Transverse colon (tissue), 4 donors: Measurements from ENCODE around the gene DIABLO. TPM values are rescaled to one million over a fixed set of nuclear protein-coding genes. Genes with fewer than 3 reads are reported as not detected.

Experiments used
- DNase-seq: peaks from one replicate; pipeline ENCODE4 v3.0.0-alpha.2; 2019
- H3K27ac ChIP-seq, 4 donors: fragments of 200-600 bp; sonication (generic); 2 replicates each; pipeline ENCODE4 v1.5.1; 2016 to 2018; ENCODE audit warnings: inconsistent platforms in 4 of 4
- H3K27me3 ChIP-seq: fragments of 200-600 bp; sonication (generic); 2 replicates; pipeline ENCODE4 v1.5.1; 2017; ENCODE audit warnings: inconsistent platforms
- H3K36me3 ChIP-seq, 4 donors: fragments of 200-600 bp; sonication (generic); 2 replicates each; pipeline ENCODE4 v1.5.1; 2017 to 2019; ENCODE audit warnings: inconsistent platforms in 4 of 4
- H3K4me1 ChIP-seq, 4 donors: fragments of 200-600 bp; sonication (generic); 2 replicates each; pipeline ENCODE4 v1.5.1; 2017 to 2020; ENCODE audit warnings: inconsistent platforms in 4 of 4
- H3K4me3 ChIP-seq, 4 donors: fragments of 200-600 bp; sonication (generic); 1 replicate in 1 of 4; 2 replicates in 3 of 4; pipeline versions ENCODE4 v1.5.1 to v1.6.1; 2017 to 2019; ENCODE audit warnings: inconsistent platforms in 4 of 4
- H3K9me3 ChIP-seq, 2 donors: fragments of 200-600 bp; sonication (generic); 2 replicates each; pipeline ENCODE4 v1.5.1; 2017 to 2019; ENCODE audit warnings: inconsistent platforms in 2 of 2
- EP300 ChIP-seq: sonication (generic); formaldehyde crosslinking; IDR thresholded peaks from one replicate; pipeline ENCODE4 v1.6.1; 2017; ENCODE audit warnings: antibody characterized with exemption, low read depth
- POLR2A ChIP-seq: fragments of 450-650 bp; IDR thresholded peaks from one replicate; pipeline ENCODE4 v1.6.1; 2016; ENCODE audit warnings: antibody characterized with exemption, mild to moderate bottlenecking, moderate library complexity
- POLR2AphosphoS5 ChIP-seq, 3 donors: sonication (generic); formaldehyde crosslinking; IDR thresholded peaks; one replicate each; pipeline ENCODE4 v1.6.1; 2016; ENCODE audit warnings: antibody characterized with exemption in 3 of 3
- WGBS, 2 donors: methylation state at CpG; one replicate each; pipeline ENCODE4 v1.1.5; 2018; ENCODE audit warnings: low coverage in 1 of 2; 5-methylcytosine and 5-hydroxymethylcytosine counted together
- in situ Hi-C, 4 donors: fragments of 200-750 bp; cut with MboI; loops; one replicate each; pipeline versions ENCODE4 v1.15.0 to v1.15.1; 2017; ENCODE audit warnings: low sequenced_read_pairs in 3 of 4, low pct_ligation_motif_present in 1 of 4, low pct_unique_long_range_greater_than_20kb in 1 of 4
- intact Hi-C: fragments of 100-400 bp; cut with DNase I; formaldehyde crosslinking; loops from one replicate; pipeline ENCODE4 v1.15.1; 2023; ENCODE audit warnings: low total_unique reads
- total RNA-seq, 4 donors: library from RNA; depleted of rRNA; stranded (reverse); fragments of >200 nt; gene quantifications; one replicate each; pipeline ENCODE4 v1.1.0, GENCODE V29; 2016
- TF ChIP-seq, protein P1 (sequence below), 5 experiments: fragments of 200-600 bp in 3 of 5; fragments of 450-650 bp in 2 of 5; sonication (generic) in 3 of 5; IDR thresholded peaks; 1 replicate in 2 of 5; 2 replicates in 3 of 5; pipeline ENCODE4 v1.5.1; 2016 to 2017; ENCODE audit warnings: antibody characterized with exemption in 5 of 5, inconsistent platforms in 3 of 5, mild to moderate bottlenecking in 2 of 5, moderate library complexity in 1 of 5

Gene DIABLO
- total RNA-seq, 4 donors from 2014 or later = 10.5 to 121 (median 54.3) TPM

DNA sequence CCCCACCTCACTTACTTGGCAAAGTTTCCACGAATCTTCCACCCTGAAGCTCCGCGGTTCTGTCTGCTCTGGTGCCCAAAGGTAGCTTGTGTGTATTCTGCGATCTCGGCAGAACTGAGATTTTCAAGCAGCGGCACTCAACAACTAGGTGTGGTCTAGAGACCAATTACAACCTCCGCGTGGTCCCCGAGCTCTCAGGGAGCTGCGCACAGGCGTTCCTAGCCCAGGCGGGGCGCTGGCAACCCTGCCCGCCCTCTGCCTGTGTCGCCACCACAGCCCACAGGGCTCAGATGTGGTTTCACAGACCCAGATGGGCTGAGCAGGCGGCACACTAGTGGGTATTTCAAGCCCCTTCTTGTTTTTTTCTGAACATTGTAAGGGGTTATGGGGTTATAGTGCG lies 1.5 kb upstream of the DIABLO start:
- Histone ChIP-seq H3K4me3 (no peak overlapping the region), H3K4me1 (peaks cover 9 to 27% (median 20%) of the 10 kb centered on the region in 4 donors), H3K36me3 (peaks cover 0 to 19% (median 7%) of the 10 kb centered on the region in 4 donors), H3K27me3 (no peaks in the 10 kb centered on the region), H3K27ac (no peak overlapping the region), H3K9me3 (no peaks in the 10 kb centered on the region)
- in situ Hi-C loops = no loop called here
- 80 to 93% methylated on average over 3 to 17 of the region's 17 CpGs for WGBS, 2 donors
- TF ChIP-seq POLR2A (no peak), POLR2AphosphoS5 (IDR thresholded peaks at IDR 0.05) (no peak), EP300 (no peak)
- DNase-seq = no peak
- intact Hi-C loops = no loop called here

DNA sequence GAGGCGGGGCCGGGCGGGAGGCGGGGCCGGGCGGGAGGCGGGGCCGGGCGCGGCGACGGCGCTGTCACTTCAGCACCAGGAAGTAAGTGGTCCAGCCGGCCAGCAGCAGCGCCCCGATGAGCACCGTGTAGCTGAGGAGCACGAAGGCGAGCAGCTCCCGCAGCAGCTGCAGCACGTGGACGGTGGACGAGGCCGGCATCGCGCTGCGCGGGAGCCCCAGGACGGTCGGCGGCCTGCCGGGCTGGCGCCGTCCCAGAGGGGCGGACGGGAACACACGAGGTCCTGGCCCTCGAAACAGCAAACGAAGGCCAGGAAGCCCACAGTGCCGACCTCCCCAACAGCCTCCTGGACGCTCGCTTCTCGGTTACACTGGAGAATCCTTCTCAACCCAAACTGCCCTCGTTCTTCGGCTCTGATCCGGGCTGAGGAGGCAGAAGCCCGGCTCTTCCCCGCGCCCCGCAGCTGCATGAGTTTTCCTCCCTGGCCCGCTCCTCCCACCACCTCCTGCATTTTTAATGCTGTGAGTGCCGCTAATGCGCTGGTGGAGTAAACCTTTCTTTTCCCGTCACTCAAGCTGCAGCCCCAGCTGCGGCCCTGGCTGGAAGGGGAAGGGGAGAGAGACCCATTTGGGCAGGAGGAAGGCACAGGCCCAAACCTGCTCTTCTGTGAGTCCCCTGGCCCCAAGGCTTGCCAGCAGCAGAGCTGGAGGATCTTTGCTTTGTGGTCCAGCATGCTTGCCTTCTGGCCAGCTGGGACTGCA lies 694 bp upstream of the DIABLO start:
- in situ Hi-C loops = no loop called here

DNA sequence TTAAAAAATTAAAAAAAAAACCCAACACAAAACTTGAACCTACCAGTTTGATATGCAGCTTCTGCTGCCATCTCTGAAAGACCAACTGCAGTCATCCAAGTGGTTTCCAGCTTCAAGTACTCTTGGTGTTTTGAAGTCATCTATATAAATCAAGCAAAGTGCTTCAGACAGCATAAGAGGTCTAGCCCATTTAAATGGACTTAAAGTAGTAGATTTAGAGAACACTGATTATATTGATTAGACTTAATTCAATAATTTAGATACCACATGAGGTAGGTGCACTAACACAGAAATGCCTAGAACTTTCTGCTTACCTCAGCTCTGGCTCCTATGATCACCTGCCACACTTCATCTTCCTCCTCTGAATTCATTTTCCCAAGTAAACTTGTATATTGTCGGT lies 9.4 kb downstream of the DIABLO start:
- intact Hi-C loops = no loop called here
- Histone ChIP-seq H3K27me3 (no peaks in the 10 kb centered on the region), H3K36me3 (peaks cover 0 to 83% (median 35%) of the 10 kb centered on the region in 4 donors), H3K9me3 (no peaks in the 10 kb centered on the region), H3K4me3 (no peak overlapping the region), H3K4me1 (no peaks in the 10 kb centered on the region), H3K27ac (no peak overlapping the region)
- no peak for TF ChIP-seq POLR2AphosphoS5 (IDR thresholded peaks at IDR 0.05)
- TF ChIP-seq POLR2A = no peak
- no peak for TF ChIP-seq EP300
- TF ChIP-seq, protein P1, sequence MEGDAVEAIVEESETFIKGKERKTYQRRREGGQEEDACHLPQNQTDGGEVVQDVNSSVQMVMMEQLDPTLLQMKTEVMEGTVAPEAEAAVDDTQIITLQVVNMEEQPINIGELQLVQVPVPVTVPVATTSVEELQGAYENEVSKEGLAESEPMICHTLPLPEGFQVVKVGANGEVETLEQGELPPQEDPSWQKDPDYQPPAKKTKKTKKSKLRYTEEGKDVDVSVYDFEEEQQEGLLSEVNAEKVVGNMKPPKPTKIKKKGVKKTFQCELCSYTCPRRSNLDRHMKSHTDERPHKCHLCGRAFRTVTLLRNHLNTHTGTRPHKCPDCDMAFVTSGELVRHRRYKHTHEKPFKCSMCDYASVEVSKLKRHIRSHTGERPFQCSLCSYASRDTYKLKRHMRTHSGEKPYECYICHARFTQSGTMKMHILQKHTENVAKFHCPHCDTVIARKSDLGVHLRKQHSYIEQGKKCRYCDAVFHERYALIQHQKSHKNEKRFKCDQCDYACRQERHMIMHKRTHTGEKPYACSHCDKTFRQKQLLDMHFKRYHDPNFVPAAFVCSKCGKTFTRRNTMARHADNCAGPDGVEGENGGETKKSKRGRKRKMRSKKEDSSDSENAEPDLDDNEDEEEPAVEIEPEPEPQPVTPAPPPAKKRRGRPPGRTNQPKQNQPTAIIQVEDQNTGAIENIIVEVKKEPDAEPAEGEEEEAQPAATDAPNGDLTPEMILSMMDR (IDR thresholded peaks at IDR 0.05) = no peak
- in situ Hi-C loops = no loop called here
- no peak for DNase-seq
- WGBS, 2 donors = 100% methylated on average over 1 of the region's 1 CpG

More for the DNA sequence above, 694 bp upstream of the DIABLO start:
- Histone ChIP-seq H3K9me3 (no peaks in the 10 kb centered on the region), H3K36me3 (peaks cover 0 to 12% (median 5%) of the 10 kb centered on the region in 4 donors), H3K4me3 (peak overlapping the region in 3 of 4 donors; percentile 21 to 43 (median 30)), H3K27me3 (no peaks in the 10 kb centered on the region), H3K27ac (peak overlapping the region; percentile 21 to 70 (median 54)), H3K4me1 (peaks cover 9 to 27% (median 20%) of the 10 kb centered on the region in 4 donors)
- intact Hi-C loops = no loop called here
- no peak for DNase-seq
- WGBS, 2 donors = 49% methylated on average over 16 of the region's 55 CpGs; no CpG with 5 or more reads in 1 of the 2 donors
- TF ChIP-seq POLR2A (no peak), POLR2AphosphoS5 (IDR thresholded peaks at IDR 0.05) (no peak), EP300 (no peak)
- TF ChIP-seq, protein P1 (IDR thresholded peaks at IDR 0.05) = no peak

DNA sequence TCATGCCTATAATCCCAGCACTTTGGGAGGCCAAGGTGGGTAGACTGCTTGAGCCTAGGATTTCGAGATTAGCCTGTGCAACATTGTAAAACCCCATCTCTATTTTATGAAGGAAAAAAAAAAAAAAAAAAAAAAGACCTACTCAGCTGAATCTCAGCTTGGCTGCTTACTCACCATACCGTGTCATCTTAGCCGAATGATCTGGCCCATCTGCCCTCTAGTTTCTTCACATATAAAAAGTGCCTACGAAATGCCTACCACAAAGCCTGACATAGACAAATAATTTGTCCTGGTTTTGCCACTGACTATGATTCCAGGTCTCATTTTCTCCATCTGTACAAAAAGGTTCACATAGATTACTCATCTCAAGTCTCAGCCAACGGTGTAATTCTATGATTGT lies 10.1 kb downstream of the DIABLO start:
- intact Hi-C loops = no loop called here
- DNase-seq = no peak
- Histone ChIP-seq H3K36me3 (peaks cover 0 to 83% (median 37%) of the 10 kb centered on the region in 4 donors), H3K27ac (no peak overlapping the region), H3K4me3 (no peak overlapping the region), H3K9me3 (no peaks in the 10 kb centered on the region), H3K4me1 (no peaks in the 10 kb centered on the region), H3K27me3 (no peaks in the 10 kb centered on the region)
- WGBS, 2 donors = 88 to 92% methylated on average over 4 to 5 of the region's 5 CpGs
- no peak for TF ChIP-seq POLR2A
- TF ChIP-seq, protein P1 (IDR thresholded peaks at IDR 0.05) = no peak
- in situ Hi-C loops = no loop called here
